HEK293 (cell line): ENCODE results near the gene PEX3.

ENCODE experiments used
- CTCF ChIA-PET: fragments of 350-600 bp; formaldehyde crosslinking; extraction: SDS; loops from one replicate; lab custom pipeline; 2021; ENCODE audit warnings: antibody characterized with exemption; lab: Yijun Ruan, JAX
- POLR2A ChIA-PET: fragments of 300-600 bp; formaldehyde crosslinking; extraction: SDS; loops from one replicate; lab custom pipeline; 2020; ENCODE audit warnings: antibody characterized with exemption, inconsistent platforms; lab: Yijun Ruan, JAX
- H3K27ac ChIP-seq: fragments of 200-500 bp; sonication (Bioruptor generic); 2 replicates; pipeline ENCODE4 v1.5.1; 2014; ENCODE audit warnings: low read depth, low read length, control low read depth, inconsistent platforms; ENCODE audit errors: extremely low read depth
- H3K36me3 ChIP-seq, 2 experiments: fragments of 200-500 bp in 1 of 2; sonication (Bioruptor generic) in 1 of 2; 1 replicate in 1 of 2; 2 replicates in 1 of 2; pipeline ENCODE4 v1.5.1; 2014 to 2017; ENCODE audit warnings: inconsistent platforms in 2 of 2, low read length in 2 of 2; ENCODE audit not compliant: control insufficient read depth in 2 of 2, insufficient read depth in 1 of 2
- H3K4me1 ChIP-seq: fragments of 200-500 bp; sonication (Bioruptor generic); 2 replicates; pipeline ENCODE4 v1.5.1; 2014; ENCODE audit warnings: mild to moderate bottlenecking, low read length, inconsistent platforms; ENCODE audit not compliant: control insufficient read depth, insufficient read depth
- H3K4me3 ChIP-seq: 2 replicates; pipeline ENCODE4 v1.5.1; 2011; ENCODE audit warnings: low read depth, mild to moderate bottlenecking, control low read depth, low read length, moderate library complexity
- H3K9me3 ChIP-seq: fragments of 200-500 bp; sonication (Bioruptor generic); 2 replicates; pipeline ENCODE4 v1.5.1; 2014; ENCODE audit warnings: low read depth, low read length, inconsistent platforms; ENCODE audit not compliant: control insufficient read depth, insufficient read depth
- GLIS1 ChIP-seq: fragments of 450-650 bp; formaldehyde crosslinking; IDR thresholded peaks from 2 replicates; pipeline ENCODE4 v1.5.1; 2016; ENCODE audit warnings: missing biosample characterization, missing genetic modification characterization
- KLF10 ChIP-seq: fragments of 450-650 bp; IDR thresholded peaks from 2 replicates; pipeline ENCODE4 v1.5.1; 2018; ENCODE audit warnings: missing biosample characterization, mild to moderate bottlenecking, missing genetic modification characterization
- KLF16 ChIP-seq: fragments of 450-650 bp; formaldehyde crosslinking; IDR thresholded peaks from 2 replicates; pipeline ENCODE4 v1.5.1; 2017; ENCODE audit warnings: missing biosample characterization, missing genetic modification characterization
- ZEB2 ChIP-seq: fragments of 450-650 bp; formaldehyde crosslinking; IDR thresholded peaks from 2 replicates; pipeline ENCODE4 v1.5.1; 2016; ENCODE audit warnings: missing biosample characterization, missing genetic modification characterization
- ZNF175 ChIP-seq: fragments of 450-650 bp; formaldehyde crosslinking; IDR thresholded peaks from 2 replicates; pipeline ENCODE4 v1.5.1; 2016; ENCODE audit warnings: missing biosample characterization, missing genetic modification characterization
- ZNF266 ChIP-seq: fragments of 450-650 bp; formaldehyde crosslinking; IDR thresholded peaks from 2 replicates; pipeline ENCODE4 v1.5.1; 2016; ENCODE audit warnings: missing biosample characterization, missing genetic modification characterization, low read depth
- ZNF350 ChIP-seq: fragments of 450-650 bp; formaldehyde crosslinking; IDR thresholded peaks from 2 replicates; pipeline ENCODE4 v1.5.0; 2017; ENCODE audit warnings: missing biosample characterization, mild to moderate bottlenecking, missing genetic modification characterization
- ZNF354C ChIP-seq: fragments of 450-650 bp; formaldehyde crosslinking; IDR thresholded peaks from 2 replicates; pipeline ENCODE4 v1.5.1; 2016; ENCODE audit warnings: missing biosample characterization, missing genetic modification characterization, low read depth, borderline replicate concordance
- ZNF518A ChIP-seq: fragments of 450-650 bp; formaldehyde crosslinking; conservative IDR thresholded peaks from 2 replicates; pipeline ENCODE4 v1.5.1; 2016; ENCODE audit warnings: low read depth, missing biosample characterization, missing genetic modification characterization
- ZNF596 ChIP-seq: fragments of 450-650 bp; IDR thresholded peaks from 2 replicates; pipeline ENCODE4 v1.5.0; 2018; ENCODE audit warnings: missing biosample characterization, mild to moderate bottlenecking, missing genetic modification characterization, moderate library complexity
- ZNF707 ChIP-seq: fragments of 450-650 bp; formaldehyde crosslinking; IDR thresholded peaks from 2 replicates; pipeline ENCODE4 v1.5.1; 2016; ENCODE audit warnings: missing biosample characterization, missing genetic modification characterization
- ZNF768 ChIP-seq: fragments of 450-650 bp; formaldehyde crosslinking; IDR thresholded peaks from 2 replicates; pipeline ENCODE4 v1.5.1; 2018; ENCODE audit warnings: missing biosample characterization, mild to moderate bottlenecking, missing genetic modification characterization
- ZNF785 ChIP-seq: fragments of 450-650 bp; formaldehyde crosslinking; IDR thresholded peaks from 2 replicates; pipeline ENCODE4 v1.5.1; 2016; ENCODE audit warnings: missing biosample characterization, missing genetic modification characterization
- ZSCAN16 ChIP-seq: fragments of 450-650 bp; formaldehyde crosslinking; IDR thresholded peaks from 2 replicates; pipeline ENCODE4 v1.5.1; 2016; ENCODE audit warnings: missing biosample characterization, missing genetic modification characterization
- ZSCAN30 ChIP-seq: fragments of 450-650 bp; IDR thresholded peaks from 2 replicates; pipeline ENCODE4 v1.5.1; 2018; ENCODE audit warnings: missing biosample characterization, mild to moderate bottlenecking, missing genetic modification characterization, moderate library complexity
- TF ChIP-seq, protein P1 (sequence below): fragments of 450-650 bp; formaldehyde crosslinking; IDR thresholded peaks from 2 replicates; pipeline ENCODE4 v1.5.1; 2016; ENCODE audit warnings: missing biosample characterization, missing genetic modification characterization
- TF ChIP-seq, protein P2 (sequence below): fragments of 450-650 bp; formaldehyde crosslinking; IDR thresholded peaks from 2 replicates; pipeline ENCODE4 v1.5.1; 2017; ENCODE audit warnings: missing biosample characterization, missing genetic modification characterization

PEX3 gene

GRCh38 chr6:143405373-143406154 is 45.0 kb upstream of the PEX3 start:
- TF ChIP-seq ZSCAN16 (tag by site-specific recombination): no peak
- no peak for TF ChIP-seq ZNF350 (tag by site-specific recombination)
- TF ChIP-seq ZNF768 (tag by site-specific recombination): no peak
- no peak for TF ChIP-seq ZSCAN30 (tag by site-specific recombination)
- no peak for TF ChIP-seq KLF16 (tag by site-specific recombination)
- TF ChIP-seq KLF10 (tag by site-specific recombination): no peak
- no peak overlapping the region for H3K27ac ChIP-seq
- CTCF ChIA-PET: interaction anchor here (0.8 to 1.3 kb wide), 3 partner anchors 22 to 174 kb away, joined by 3 read pairs; no protein-coding TSS in a partner anchor
- POLR2A ChIA-PET: no interaction called here
- no peak overlapping the region for H3K4me3 ChIP-seq
- H3K9me3 ChIP-seq: no peaks in the 10 kb centered on the region
- H3K36me3 ChIP-seq: no peaks in the 10 kb centered on the region
- peaks cover 2% of the 10 kb centered on the region for H3K4me1 ChIP-seq

GRCh38 chr6:143406673-143407072 is 43.9 kb upstream of the PEX3 start:
- CTCF ChIA-PET: interaction anchor here (0.6 to 1.3 kb wide), 3 partner anchors 20 to 809 kb away, joined by 3 to 5 read pairs (median 3); no protein-coding TSS in a partner anchor
- no peak overlapping the region for H3K4me3 ChIP-seq
- TF ChIP-seq ZNF175 (tag by site-specific recombination) (no peak), ZEB2 (tag by site-specific recombination) (no peak), GLIS1 (tag by site-specific recombination) (no peak), ZNF596 (no peak), ZNF518A (tag by site-specific recombination) (no peak), ZNF354C (tag by site-specific recombination) (no peak), ZNF266 (tag by site-specific recombination) (no peak), ZNF707 (tag by site-specific recombination) (no peak), ZNF785 (no peak)
- TF ChIP-seq, protein P1, sequence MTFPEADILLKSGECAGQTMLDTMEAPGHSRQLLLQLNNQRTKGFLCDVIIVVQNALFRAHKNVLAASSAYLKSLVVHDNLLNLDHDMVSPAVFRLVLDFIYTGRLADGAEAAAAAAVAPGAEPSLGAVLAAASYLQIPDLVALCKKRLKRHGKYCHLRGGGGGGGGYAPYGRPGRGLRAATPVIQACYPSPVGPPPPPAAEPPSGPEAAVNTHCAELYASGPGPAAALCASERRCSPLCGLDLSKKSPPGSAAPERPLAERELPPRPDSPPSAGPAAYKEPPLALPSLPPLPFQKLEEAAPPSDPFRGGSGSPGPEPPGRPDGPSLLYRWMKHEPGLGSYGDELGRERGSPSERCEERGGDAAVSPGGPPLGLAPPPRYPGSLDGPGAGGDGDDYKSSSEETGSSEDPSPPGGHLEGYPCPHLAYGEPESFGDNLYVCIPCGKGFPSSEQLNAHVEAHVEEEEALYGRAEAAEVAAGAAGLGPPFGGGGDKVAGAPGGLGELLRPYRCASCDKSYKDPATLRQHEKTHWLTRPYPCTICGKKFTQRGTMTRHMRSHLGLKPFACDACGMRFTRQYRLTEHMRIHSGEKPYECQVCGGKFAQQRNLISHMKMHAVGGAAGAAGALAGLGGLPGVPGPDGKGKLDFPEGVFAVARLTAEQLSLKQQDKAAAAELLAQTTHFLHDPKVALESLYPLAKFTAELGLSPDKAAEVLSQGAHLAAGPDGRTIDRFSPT (tag by site-specific recombination): no peak
- TF ChIP-seq, protein P2, sequence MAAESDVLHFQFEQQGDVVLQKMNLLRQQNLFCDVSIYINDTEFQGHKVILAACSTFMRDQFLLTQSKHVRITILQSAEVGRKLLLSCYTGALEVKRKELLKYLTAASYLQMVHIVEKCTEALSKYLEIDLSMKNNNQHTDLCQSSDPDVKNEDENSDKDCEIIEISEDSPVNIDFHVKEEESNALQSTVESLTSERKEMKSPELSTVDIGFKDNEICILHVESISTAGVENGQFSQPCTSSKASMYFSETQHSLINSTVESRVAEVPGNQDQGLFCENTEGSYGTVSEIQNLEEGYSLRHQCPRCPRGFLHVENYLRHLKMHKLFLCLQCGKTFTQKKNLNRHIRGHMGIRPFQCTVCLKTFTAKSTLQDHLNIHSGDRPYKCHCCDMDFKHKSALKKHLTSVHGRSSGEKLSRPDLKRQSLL (tag by site-specific recombination): no peak
- no peaks in the 10 kb centered on the region for H3K9me3 ChIP-seq
- no peaks in the 10 kb centered on the region for H3K4me1 ChIP-seq
- POLR2A ChIA-PET: no interaction called here
- H3K27ac ChIP-seq: no peak overlapping the region
- no peaks in the 10 kb centered on the region for H3K36me3 ChIP-seq
